Esophagus squamous epithelium (tissue), 4 donors: ENCODE measurements around the gene GALNS.

Experiments
- POLR2A ChIP-seq, 4 donors: fragments of 450-650 bp; IDR thresholded peaks; one replicate each; pipeline ENCODE4 v1.6.1; 2017; ENCODE audit warnings: antibody characterized with exemption in 4 of 4, mild to moderate bottlenecking in 4 of 4, moderate library complexity in 3 of 4
- TF ChIP-seq, protein P1 (sequence below), 6 experiments: fragments of 450-650 bp in 4 of 6; fragments of 200-600 bp in 2 of 6; sonication (generic) in 2 of 6; IDR thresholded peaks; one replicate each; pipeline ENCODE4 v1.5.1; 2016 to 2019; ENCODE audit warnings: antibody characterized with exemption in 6 of 6, mild to moderate bottlenecking in 4 of 6, moderate library complexity in 4 of 6

- TF ChIP-seq, protein P1, sequence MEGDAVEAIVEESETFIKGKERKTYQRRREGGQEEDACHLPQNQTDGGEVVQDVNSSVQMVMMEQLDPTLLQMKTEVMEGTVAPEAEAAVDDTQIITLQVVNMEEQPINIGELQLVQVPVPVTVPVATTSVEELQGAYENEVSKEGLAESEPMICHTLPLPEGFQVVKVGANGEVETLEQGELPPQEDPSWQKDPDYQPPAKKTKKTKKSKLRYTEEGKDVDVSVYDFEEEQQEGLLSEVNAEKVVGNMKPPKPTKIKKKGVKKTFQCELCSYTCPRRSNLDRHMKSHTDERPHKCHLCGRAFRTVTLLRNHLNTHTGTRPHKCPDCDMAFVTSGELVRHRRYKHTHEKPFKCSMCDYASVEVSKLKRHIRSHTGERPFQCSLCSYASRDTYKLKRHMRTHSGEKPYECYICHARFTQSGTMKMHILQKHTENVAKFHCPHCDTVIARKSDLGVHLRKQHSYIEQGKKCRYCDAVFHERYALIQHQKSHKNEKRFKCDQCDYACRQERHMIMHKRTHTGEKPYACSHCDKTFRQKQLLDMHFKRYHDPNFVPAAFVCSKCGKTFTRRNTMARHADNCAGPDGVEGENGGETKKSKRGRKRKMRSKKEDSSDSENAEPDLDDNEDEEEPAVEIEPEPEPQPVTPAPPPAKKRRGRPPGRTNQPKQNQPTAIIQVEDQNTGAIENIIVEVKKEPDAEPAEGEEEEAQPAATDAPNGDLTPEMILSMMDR (IDR thresholded peaks at IDR 0.05), result peak in 1 of 6 experiments; percentile 1
- TF ChIP-seq POLR2A (IDR thresholded peaks at IDR 0.05), result no peak
Measured at GRCh38 chr16:88812513-88813268, 44.1 kb downstream of the GALNS start.
